GM19099 (cell line): ENCODE measurements around the gene C20orf202.

Experiments
- POLR2A ChIP-seq: IDR thresholded peaks from 3 replicates; pipeline ENCODE4 v1.6.1; 2011; ENCODE audit warnings: low read depth; ENCODE audit not compliant: insufficient read length; ENCODE audit errors: extremely low read depth

The C20orf202 gene

DNA sequence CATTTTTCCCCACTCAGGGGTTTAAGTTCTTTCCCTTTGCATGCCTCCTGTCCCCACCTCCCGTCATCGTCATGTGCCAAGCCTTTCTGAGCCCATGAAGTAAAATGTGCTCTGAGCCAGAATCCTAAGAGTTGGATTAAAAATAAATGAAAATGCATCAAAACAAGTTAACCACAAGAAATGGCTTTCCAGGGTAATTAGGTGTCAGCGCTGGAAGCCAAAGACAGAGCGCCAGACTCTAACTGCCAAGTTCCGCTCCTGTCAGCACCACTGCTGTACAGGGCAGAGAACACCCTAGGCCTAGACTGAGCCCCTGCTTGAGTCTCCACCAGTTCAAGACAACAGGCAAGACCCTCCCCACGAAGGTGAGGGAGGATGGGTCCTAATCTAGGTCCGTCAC, 5.5 kb upstream of the C20orf202 start:
- TF ChIP-seq POLR2A: no peak

- TF ChIP-seq POLR2A: no peak
These were observed 4.5 kb upstream of the C20orf202 start for GRCh38 chr20:1198751-1199150.

- TF ChIP-seq POLR2A: no peak
These were observed 3.9 kb upstream of the C20orf202 start for GRCh38 chr20:1199212-1199873.

DNA sequence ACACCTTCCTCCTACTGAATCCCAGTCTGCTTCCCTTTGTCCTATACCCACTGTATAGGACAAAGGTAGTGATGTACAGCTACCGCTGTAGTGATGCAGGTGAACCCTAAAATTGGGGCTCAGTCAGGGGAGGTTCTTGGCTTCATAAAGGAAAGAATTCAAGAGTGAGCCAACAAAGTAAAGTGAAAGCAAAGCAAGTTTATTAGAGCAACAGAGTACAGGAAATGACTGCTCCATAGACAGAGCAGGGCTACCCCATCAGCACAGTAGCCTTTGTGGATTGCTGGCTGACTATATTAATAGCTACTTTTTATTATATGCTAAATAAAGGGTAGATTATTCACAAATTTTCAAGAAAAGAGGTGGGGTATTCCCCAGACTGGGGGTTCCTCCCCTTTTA, 3.3 kb upstream of the C20orf202 start:
- no peak for TF ChIP-seq POLR2A

DNA sequence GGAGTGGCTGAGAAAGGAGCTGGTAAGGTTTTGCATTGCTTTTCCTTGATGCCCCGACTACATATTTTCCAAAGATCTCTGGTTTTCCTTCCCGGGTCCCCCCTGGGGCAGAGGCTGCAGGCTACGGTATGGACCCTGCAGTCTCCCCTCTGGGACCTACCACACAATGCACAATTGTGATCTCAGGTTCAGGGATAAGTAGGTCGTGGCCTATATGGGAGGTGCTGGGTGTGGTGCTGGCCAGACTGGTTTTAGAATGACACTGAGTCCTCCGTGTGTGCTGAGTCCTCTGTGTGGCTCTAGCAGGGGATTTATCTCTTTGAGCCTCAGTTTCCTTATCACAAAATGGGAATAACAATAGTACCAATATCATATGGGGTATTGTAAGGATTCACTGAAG, 376 bp downstream of the C20orf202 start:
- TF ChIP-seq POLR2A: no peak

DNA sequence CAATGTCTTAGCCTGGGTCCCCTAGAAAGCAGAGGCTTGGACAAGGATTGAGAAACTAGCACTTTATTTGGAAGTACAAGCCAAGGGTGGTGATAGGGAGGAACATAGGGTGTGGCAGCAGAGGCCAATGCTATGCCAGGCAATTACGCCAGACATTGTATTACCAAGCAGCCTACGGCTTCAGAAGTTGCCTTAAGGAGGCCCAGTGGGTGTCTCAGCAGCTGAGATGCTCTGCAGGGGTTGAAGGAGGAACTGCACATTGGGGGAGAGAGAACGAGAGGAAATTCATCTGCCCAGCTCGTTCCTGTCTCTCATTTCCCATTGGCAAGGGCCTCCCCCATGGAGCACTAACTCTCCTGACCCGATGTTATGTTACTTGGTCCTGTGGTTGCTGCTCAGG, 859 bp downstream of the C20orf202 start:
- no peak for TF ChIP-seq POLR2A

GRCh38 chr20:1204576-1204975, 1.3 kb downstream of the C20orf202 start:
- TF ChIP-seq POLR2A: no peak

GRCh38 chr20:1205802-1206201, 2.5 kb downstream of the C20orf202 start:
- TF ChIP-seq POLR2A: no peak

- TF ChIP-seq POLR2A: no peak
These were observed 3.3 kb downstream of the C20orf202 start for GRCh38 chr20:1206366-1207148.

- no peak for TF ChIP-seq POLR2A
These were observed 4.1 kb downstream of the C20orf202 start for GRCh38 chr20:1207293-1207878.

- no peak for TF ChIP-seq POLR2A
These were observed 6.5 kb downstream of the C20orf202 start for GRCh38 chr20:1209447-1210387.

- TF ChIP-seq POLR2A: no peak
These were observed 7.2 kb downstream of the C20orf202 start for GRCh38 chr20:1210501-1210900.

- no peak for TF ChIP-seq POLR2A
These were observed 8.8 kb downstream of the C20orf202 start for GRCh38 chr20:1212023-1212422.

- TF ChIP-seq POLR2A: no peak
These were observed 9.5 kb downstream of the C20orf202 start for GRCh38 chr20:1212607-1213396.
